ENCODE results near the gene ACAN. TPM values are rescaled to one million over a fixed set of nuclear protein-coding genes. Genes with fewer than 3 reads are reported as not detected.

The ACAN gene
- total RNA-seq, 1 donor from 2014 or later, result 1.9 TPM

- DNase-seq (ENCODE audit: low spot score), result no peak
- intact Hi-C loops (cut with DNase I), result no loop called here
Observed at GRCh38 chr15:88871313-88871712, 68.1 kb downstream of the ACAN start.

- DNase-seq (ENCODE audit: low spot score), result no peak
- intact Hi-C loops (cut with DNase I), result no loop called here
Observed at GRCh38 chr15:88872106-88872505, 68.9 kb downstream of the ACAN start.

- no peak for DNase-seq (ENCODE audit: low spot score)
- intact Hi-C loops (cut with DNase I), result no loop called here
Observed at GRCh38 chr15:88872706-88873105, 69.5 kb downstream of the ACAN start.

GRCh38 chr15:88873786-88874185 lies 70.5 kb downstream of the ACAN start:
- intact Hi-C loops (cut with DNase I), result no loop called here
- DNase-seq (ENCODE audit: low spot score), result no peak

- no peak for DNase-seq (ENCODE audit: low spot score)
- intact Hi-C loops (cut with DNase I), result no loop called here
Observed at GRCh38 chr15:88874275-88874674, 71.0 kb downstream of the ACAN start.

GRCh38 chr15:88874684-88875083 lies 71.4 kb downstream of the ACAN start:
- intact Hi-C loops (cut with DNase I), result no loop called here
- no peak for DNase-seq (ENCODE audit: low spot score)

GRCh38 chr15:88876573-88876972 lies 73.3 kb downstream of the ACAN start:
- no peak for DNase-seq (ENCODE audit: low spot score)
- intact Hi-C loops (cut with DNase I), result no loop called here

GRCh38 chr15:88877415-88877814 lies 74.2 kb downstream of the ACAN start:
- DNase-seq (ENCODE audit: low spot score), result no peak
- intact Hi-C loops (cut with DNase I), result no loop called here

GRCh38 chr15:88877906-88878305 lies 74.7 kb downstream of the ACAN start:
- no peak for DNase-seq (ENCODE audit: low spot score)
- intact Hi-C loops (cut with DNase I), result no loop called here

GRCh38 chr15:88878720-88879184 lies 75.5 kb downstream of the ACAN start:
- intact Hi-C loops (cut with DNase I), result no loop called here
- DNase-seq (ENCODE audit: low spot score), result no peak

GRCh38 chr15:88880944-88881740 lies 77.9 kb downstream of the ACAN start:
- intact Hi-C loops (cut with DNase I), result no loop called here
- no peak for DNase-seq (ENCODE audit: low spot score)

- intact Hi-C loops (cut with DNase I), result no loop called here
- no peak for DNase-seq (ENCODE audit: low spot score)
Observed at GRCh38 chr15:88881775-88882174, 78.5 kb downstream of the ACAN start.

GRCh38 chr15:88882785-88883184 lies 79.5 kb downstream of the ACAN start:
- intact Hi-C loops (cut with DNase I), result no loop called here
- no peak for DNase-seq (ENCODE audit: low spot score)

- DNase-seq (ENCODE audit: low spot score), result no peak
- intact Hi-C loops (cut with DNase I), result no loop called here
Observed at GRCh38 chr15:88887068-88887580, 83.9 kb downstream of the ACAN start.

GRCh38 chr15:88888719-88889118 lies 85.5 kb downstream of the ACAN start:
- no peak for DNase-seq (ENCODE audit: low spot score)
- intact Hi-C loops (cut with DNase I), result no loop called here

- intact Hi-C loops (cut with DNase I), result no loop called here
- DNase-seq (ENCODE audit: low spot score), result no peak
Observed at GRCh38 chr15:88890495-88890894, 87.3 kb downstream of the ACAN start.

- intact Hi-C loops (cut with DNase I), result no loop called here
- no peak for DNase-seq (ENCODE audit: low spot score)
Observed at GRCh38 chr15:88891540-88892254, 88.5 kb downstream of the ACAN start.

GRCh38 chr15:88894348-88894818 lies 91.1 kb downstream of the ACAN start:
- intact Hi-C loops (cut with DNase I), result loop anchor here (2.0 kb wide), 1 partner anchor 282 kb away; no protein-coding TSS in a partner anchor

GRCh38 chr15:88894819-88895767 lies 91.9 kb downstream of the ACAN start, which contains the start of gene HAPLN3:
TSS of gene HAPLN3 (minus strand) at chr15:88895544. CDS start at chr15:88887298, 8,246 bp downstream.
- intact Hi-C loops (cut with DNase I), result loop anchor here (2.0 to 5.0 kb wide), 3 partner anchors 242 to 282 kb away; partner anchors contain the start of gene AEN
- no peak for DNase-seq (ENCODE audit: low spot score)

More at GRCh38 chr15:88894348-88894818, 91.1 kb downstream of the ACAN start:
- no peak for DNase-seq (ENCODE audit: low spot score)

Data from cardiac septum (tissue), 1 donor.